ENCODE results near the gene WDR73. TPM values are rescaled to one million over a fixed set of nuclear protein-coding genes. Genes with fewer than 3 reads are reported as not detected.
A peak's percentile ranks its signal among the peaks of the same experiment; 100 is the strongest.

WDR73 gene
- total RNA-seq, 1 donor from 2014 or later: 29.5 TPM

- TF ChIP-seq CTCF (IDR thresholded peaks at IDR 0.05; ENCODE audit: unreplicated experiment): no peak
- no peaks in the 10 kb centered on the region for H3K9me3 Mint-ChIP-seq (ENCODE audit: unreplicated experiment)
- no peaks in the 10 kb centered on the region for H3K27me3 Mint-ChIP-seq (ENCODE audit: unreplicated experiment)
- no peak overlapping the region for H3K27ac Mint-ChIP-seq (ENCODE audit: unreplicated experiment)
- peaks cover 10% of the 10 kb centered on the region for H3K4me1 Mint-ChIP-seq (ENCODE audit: unreplicated experiment)
- H3K4me3 Mint-ChIP-seq (ENCODE audit: unreplicated experiment): no peak overlapping the region
- H3K36me3 Mint-ChIP-seq (ENCODE audit: low read depth, unreplicated experiment): peaks cover 12% of the 10 kb centered on the region
- DNase-seq (ENCODE audit: low spot score): no peak
These were observed 31.2 kb upstream of the WDR73 start for GRCh38 chr15:84685304-84685703.

GRCh38 chr15:84684092-84684491, 30.0 kb upstream of the WDR73 start:
- no peak overlapping the region for H3K27ac Mint-ChIP-seq (ENCODE audit: unreplicated experiment)
- H3K36me3 Mint-ChIP-seq (ENCODE audit: low read depth, unreplicated experiment): peaks cover 9% of the 10 kb centered on the region

DNA sequence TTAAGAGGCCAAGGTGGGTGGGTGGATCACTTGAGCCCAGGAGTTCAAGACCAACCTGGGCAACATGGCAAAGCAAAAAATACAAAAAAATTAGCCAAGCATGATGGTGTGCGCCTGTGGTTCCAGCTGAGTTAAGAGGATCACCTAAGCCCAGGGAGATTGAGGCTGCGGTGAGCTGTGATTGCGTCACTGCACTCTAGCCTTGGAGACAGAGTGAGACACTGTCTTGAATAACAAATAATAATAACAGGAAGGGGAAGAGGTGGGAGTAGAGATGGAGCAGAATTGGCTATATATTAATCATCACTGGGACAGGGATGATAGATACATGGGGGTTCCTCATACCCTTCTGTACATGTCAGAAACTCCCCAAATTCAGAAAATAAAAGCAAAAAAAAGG, 27.7 kb upstream of the WDR73 start:
- Mint-ChIP-seq H3K27me3 (ENCODE audit: unreplicated experiment) (no peaks in the 10 kb centered on the region), H3K4me1 (ENCODE audit: unreplicated experiment) (peaks cover 10% of the 10 kb centered on the region)

More at GRCh38 chr15:84684092-84684491, 30.0 kb upstream of the WDR73 start:
- no peak for TF ChIP-seq CTCF (IDR thresholded peaks at IDR 0.05; ENCODE audit: unreplicated experiment)
- Mint-ChIP-seq H3K27me3 (ENCODE audit: unreplicated experiment) (no peaks in the 10 kb centered on the region), H3K4me1 (ENCODE audit: unreplicated experiment) (peaks cover 10% of the 10 kb centered on the region), H3K4me3 (ENCODE audit: unreplicated experiment) (no peak overlapping the region), H3K9me3 (ENCODE audit: unreplicated experiment) (no peaks in the 10 kb centered on the region)
- no peak for DNase-seq (ENCODE audit: low spot score)

DNA sequence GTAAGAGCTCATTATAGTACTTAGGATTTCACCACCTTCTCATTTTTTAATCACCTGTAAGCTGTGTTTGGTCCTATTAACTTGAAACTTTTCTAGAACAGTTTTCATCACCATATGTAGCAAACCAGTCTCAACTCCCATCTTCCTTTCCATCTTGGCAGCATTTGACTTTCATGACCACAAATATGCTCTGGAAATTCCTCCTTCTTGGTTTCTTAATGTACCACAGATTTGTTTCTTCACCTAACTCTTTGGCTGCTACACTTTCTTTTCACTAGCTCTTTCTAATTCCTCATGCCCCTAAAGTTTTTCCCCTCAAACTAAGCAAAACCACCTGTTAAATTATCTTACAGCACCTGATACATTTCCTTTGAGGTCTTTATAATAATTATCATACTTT, 17.1 kb upstream of the WDR73 start:
- no peak for DNase-seq (ENCODE audit: low spot score)
- peaks cover 2% of the 10 kb centered on the region for H3K27me3 Mint-ChIP-seq (ENCODE audit: unreplicated experiment)
- H3K4me3 Mint-ChIP-seq (ENCODE audit: unreplicated experiment): no peak overlapping the region
- H3K9me3 Mint-ChIP-seq (ENCODE audit: unreplicated experiment): no peaks in the 10 kb centered on the region
- H3K27ac Mint-ChIP-seq (ENCODE audit: unreplicated experiment): no peak overlapping the region
- peaks cover 15% of the 10 kb centered on the region for H3K36me3 Mint-ChIP-seq (ENCODE audit: low read depth, unreplicated experiment)
- no peak for TF ChIP-seq CTCF (IDR thresholded peaks at IDR 0.05; ENCODE audit: unreplicated experiment)
- peaks cover 3% of the 10 kb centered on the region for H3K4me1 Mint-ChIP-seq (ENCODE audit: unreplicated experiment)

More for the DNA sequence above, 27.7 kb upstream of the WDR73 start:
- Mint-ChIP-seq H3K9me3 (ENCODE audit: unreplicated experiment) (no peaks in the 10 kb centered on the region), H3K27ac (ENCODE audit: unreplicated experiment) (peak overlapping the region; percentile 26), H3K36me3 (ENCODE audit: low read depth, unreplicated experiment) (peaks cover 5% of the 10 kb centered on the region), H3K4me3 (ENCODE audit: unreplicated experiment) (no peak overlapping the region)
- no peak for DNase-seq (ENCODE audit: low spot score)
- no peak for TF ChIP-seq CTCF (IDR thresholded peaks at IDR 0.05; ENCODE audit: unreplicated experiment)

GRCh38 chr15:84669726-84670125, 15.6 kb upstream of the WDR73 start:
- H3K4me3 Mint-ChIP-seq (ENCODE audit: unreplicated experiment): no peak overlapping the region
- peaks cover 15% of the 10 kb centered on the region for H3K36me3 Mint-ChIP-seq (ENCODE audit: low read depth, unreplicated experiment)
- no peaks in the 10 kb centered on the region for H3K9me3 Mint-ChIP-seq (ENCODE audit: unreplicated experiment)
- no peak for DNase-seq (ENCODE audit: low spot score)
- H3K27me3 Mint-ChIP-seq (ENCODE audit: unreplicated experiment): peaks cover 2% of the 10 kb centered on the region
- no peak for TF ChIP-seq CTCF (IDR thresholded peaks at IDR 0.05; ENCODE audit: unreplicated experiment)
- H3K4me1 Mint-ChIP-seq (ENCODE audit: unreplicated experiment): peaks cover 3% of the 10 kb centered on the region
- H3K27ac Mint-ChIP-seq (ENCODE audit: unreplicated experiment): no peak overlapping the region
